Astrocyte of the spinal cord (primary cell): ENCODE results near the gene PDYN.

Source experiments
- DNase-seq: peaks from one replicate; pipeline ENCODE4 v3.0.0; 2011; ENCODE audit warnings: low read depth, low spot score
- H3K4me3 ChIP-seq: 2 replicates; pipeline ENCODE4 v1.5.1; 2011; ENCODE audit warnings: low read depth, mild to moderate bottlenecking, low read length, moderate library complexity
- in situ Hi-C: cut with HindIII; loops from 2 replicates; pipeline ENCODE4 v1.10.0; 2017; ENCODE audit warnings: low sequenced_read_pairs
- TF ChIP-seq, protein P1 (sequence below): IDR thresholded peaks from 2 replicates; pipeline ENCODE4 v1.5.1; 2012; ENCODE audit warnings: low read depth, mild to moderate bottlenecking, low read length, inconsistent platforms

The PDYN gene

GRCh38 chr20:1932971-1933370 is 60.9 kb downstream of the PDYN start:
- TF ChIP-seq, protein P1, sequence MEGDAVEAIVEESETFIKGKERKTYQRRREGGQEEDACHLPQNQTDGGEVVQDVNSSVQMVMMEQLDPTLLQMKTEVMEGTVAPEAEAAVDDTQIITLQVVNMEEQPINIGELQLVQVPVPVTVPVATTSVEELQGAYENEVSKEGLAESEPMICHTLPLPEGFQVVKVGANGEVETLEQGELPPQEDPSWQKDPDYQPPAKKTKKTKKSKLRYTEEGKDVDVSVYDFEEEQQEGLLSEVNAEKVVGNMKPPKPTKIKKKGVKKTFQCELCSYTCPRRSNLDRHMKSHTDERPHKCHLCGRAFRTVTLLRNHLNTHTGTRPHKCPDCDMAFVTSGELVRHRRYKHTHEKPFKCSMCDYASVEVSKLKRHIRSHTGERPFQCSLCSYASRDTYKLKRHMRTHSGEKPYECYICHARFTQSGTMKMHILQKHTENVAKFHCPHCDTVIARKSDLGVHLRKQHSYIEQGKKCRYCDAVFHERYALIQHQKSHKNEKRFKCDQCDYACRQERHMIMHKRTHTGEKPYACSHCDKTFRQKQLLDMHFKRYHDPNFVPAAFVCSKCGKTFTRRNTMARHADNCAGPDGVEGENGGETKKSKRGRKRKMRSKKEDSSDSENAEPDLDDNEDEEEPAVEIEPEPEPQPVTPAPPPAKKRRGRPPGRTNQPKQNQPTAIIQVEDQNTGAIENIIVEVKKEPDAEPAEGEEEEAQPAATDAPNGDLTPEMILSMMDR = no peak
- H3K4me3 ChIP-seq = no peak overlapping the region
- DNase-seq = no peak
- in situ Hi-C loops = no loop called here

- in situ Hi-C loops = no loop called here
- TF ChIP-seq, protein P1 = no peak
- no peak overlapping the region for H3K4me3 ChIP-seq
- no peak for DNase-seq
Measured at GRCh38 chr20:1931830-1932229, 62.0 kb downstream of the PDYN start.

DNA sequence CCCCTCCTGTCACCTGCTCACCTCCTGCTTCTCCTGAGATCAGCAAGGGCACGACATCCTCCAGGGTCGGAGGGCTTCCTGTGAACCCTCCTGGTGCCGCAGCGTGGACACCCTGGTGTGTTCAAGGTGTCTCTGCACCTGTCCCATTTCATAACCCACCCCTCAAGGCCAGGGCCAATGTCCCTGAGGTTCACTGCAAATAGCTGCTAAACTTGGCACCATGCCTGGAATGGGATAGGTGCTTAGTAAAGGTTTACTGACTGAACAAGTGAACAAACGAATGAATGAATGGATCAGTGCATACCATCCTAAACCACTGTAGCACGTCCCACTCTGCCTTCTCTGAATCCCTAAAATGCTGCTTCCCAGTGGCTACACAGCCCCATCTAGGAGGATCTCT is 63.7 kb downstream of the PDYN start:
- in situ Hi-C loops = no loop called here
- TF ChIP-seq, protein P1 = no peak
- DNase-seq = no peak
- H3K4me3 ChIP-seq = no peak overlapping the region

- in situ Hi-C loops = no loop called here
- DNase-seq = no peak
- TF ChIP-seq, protein P1 = no peak
- H3K4me3 ChIP-seq = no peak overlapping the region
Measured at GRCh38 chr20:1929460-1929859, 64.4 kb downstream of the PDYN start.

- DNase-seq = no peak
- H3K4me3 ChIP-seq = no peak overlapping the region
- in situ Hi-C loops = no loop called here
- TF ChIP-seq, protein P1 = no peak
Measured at GRCh38 chr20:1928782-1929181, 65.1 kb downstream of the PDYN start.
